RWPE1 (cell line): Measurements from ENCODE around the gene JMJD8.
A peak's percentile ranks its signal among the peaks of the same experiment; 100 is the strongest.

ENCODE experiments used
- CTCF ChIA-PET: fragments of 350-600 bp; sonication (Branson Sonifier 250); formaldehyde crosslinking; extraction: SDS; loops from one replicate; lab custom pipeline; 2021; lab: Yijun Ruan, JAX
- POLR2A ChIA-PET: fragments of 400-600 bp; formaldehyde crosslinking; extraction: SDS; loops from one replicate; lab custom pipeline; 2020; ENCODE audit warnings: antibody characterized with exemption; ENCODE audit not compliant: low non-redundant PET; lab: Yijun Ruan, JAX
- DNase-seq: peaks from one replicate; pipeline ENCODE4 v3.0.0; 2012; ENCODE audit warnings: low spot score
- H3K27ac ChIP-seq: fragments of 450-650 bp; 2 replicates; pipeline ENCODE4 v1.5.1; 2017
- CTCF ChIP-seq: fragments of 450-650 bp; conservative IDR thresholded peaks from 2 replicates; pipeline ENCODE4 v1.5.1; 2017; ENCODE audit warnings: low read depth, mild to moderate bottlenecking

Gene JMJD8

GRCh38 chr16:726188-726437 is 42.0 kb upstream of the JMJD8 start:
- ChIA-PET POLR2A (no interaction called here), CTCF (interaction anchor here (1.1 kb wide), 1 partner anchor 14 kb away, joined by 5 read pairs; no protein-coding TSS in a partner anchor)
- H3K27ac ChIP-seq = peak overlapping the region; percentile 95
- no peak for DNase-seq
- no peak for TF ChIP-seq CTCF

- ChIA-PET POLR2A (no interaction called here), CTCF (interaction anchor here (0.8 to 1.1 kb wide), 2 partner anchors 13 to 15 kb away, joined by 3 to 5 read pairs; partner anchors contain the start of gene CIAO3)
- no peak for DNase-seq
- H3K27ac ChIP-seq = peak overlapping the region; percentile 95
- TF ChIP-seq CTCF = no peak
Measured at GRCh38 chr16:725463-726187, 41.5 kb upstream of the JMJD8 start.

DNA sequence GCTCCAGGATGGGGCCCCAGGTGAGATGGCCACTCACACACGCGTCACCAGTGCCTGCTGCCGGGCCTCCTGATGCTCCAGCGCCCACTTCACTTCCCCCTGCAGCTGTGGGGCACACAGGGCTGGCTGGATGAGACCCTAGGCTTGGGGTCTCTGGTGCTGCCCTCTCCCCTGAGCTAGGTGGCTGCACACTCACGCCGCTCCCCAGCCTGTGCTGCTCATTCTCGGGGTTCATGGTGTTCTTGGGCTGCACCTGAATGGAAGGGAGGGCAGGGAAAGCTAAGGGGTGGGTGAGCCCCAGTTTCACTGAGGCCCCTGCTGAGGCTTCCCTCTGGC is 40.9 kb upstream of the JMJD8 start:
- no peak for TF ChIP-seq CTCF
- CTCF ChIA-PET = interaction anchor here (0.8 to 1.1 kb wide), 2 partner anchors 13 to 16 kb away, joined by 3 to 5 read pairs; partner anchors contain the start of gene CIAO3
- H3K27ac ChIP-seq = peak overlapping the region; percentile 95
- no peak for DNase-seq
- POLR2A ChIA-PET = no interaction called here

DNA sequence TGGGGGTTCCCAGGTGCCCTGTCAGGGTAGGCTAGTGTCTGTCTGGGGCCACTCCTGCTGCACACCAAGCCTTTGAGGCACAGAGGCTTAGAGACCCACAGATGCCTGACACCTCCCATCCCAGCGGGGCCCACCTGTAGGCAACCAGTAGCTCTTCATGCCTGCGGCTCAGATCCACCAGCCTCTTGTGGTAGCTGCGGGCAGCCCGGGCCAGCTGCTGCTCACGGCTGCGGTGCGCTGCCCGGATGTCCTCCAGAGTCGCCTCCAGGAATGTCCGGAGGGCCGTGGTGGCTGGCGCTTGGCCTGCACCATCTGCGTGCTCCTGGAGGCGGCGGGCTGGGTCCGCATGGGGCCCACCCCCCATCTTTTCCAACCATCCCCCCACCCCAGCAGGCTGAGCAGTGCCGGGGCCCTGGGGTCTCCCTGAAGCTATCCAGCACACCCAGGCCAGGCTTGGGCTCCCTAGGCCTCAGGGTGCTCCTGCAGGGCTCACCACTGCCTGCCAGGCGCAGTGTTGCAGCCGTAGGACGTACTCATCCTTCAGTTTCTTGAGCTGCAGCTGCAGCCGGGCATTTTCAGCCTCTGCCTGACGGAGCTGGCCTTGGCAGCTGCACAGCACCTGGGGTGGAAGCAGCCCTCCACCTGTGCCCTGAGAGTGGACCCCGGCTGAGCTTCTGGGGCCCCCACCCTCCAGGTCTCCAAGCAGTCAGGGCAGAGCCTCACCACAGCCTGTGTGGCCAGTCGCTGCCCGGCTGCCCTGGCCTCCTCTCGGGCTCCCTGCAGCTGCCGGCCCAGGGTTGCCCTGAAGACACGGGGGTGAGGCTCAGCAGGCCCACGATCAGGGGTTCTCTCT is 40.3 kb upstream of the JMJD8 start:
- H3K27ac ChIP-seq = peak overlapping the region; percentile 95
- CTCF ChIA-PET = interaction anchor here (0.6 to 1.1 kb wide), 3 partner anchors 12 to 16 kb away, joined by 3 to 7 read pairs (median 3); partner anchors contain the start of gene CIAO3

GRCh38 chr16:723695-724094 is 39.6 kb upstream of the JMJD8 start:
- no peak for DNase-seq
- ChIA-PET CTCF (interaction anchor here (0.6 to 1.1 kb wide), 2 partner anchors 12 to 15 kb away, joined by 3 to 7 read pairs; no protein-coding TSS in a partner anchor), POLR2A (interaction anchor here (2.3 kb wide), 1 partner anchor 28 kb away, joined by 8 read pairs; no protein-coding TSS in a partner anchor)
- no peak for TF ChIP-seq CTCF
- peak overlapping the region; percentile 95 for H3K27ac ChIP-seq

More for the DNA sequence above, 40.3 kb upstream of the JMJD8 start:
- no peak for DNase-seq
- no peak for TF ChIP-seq CTCF
- POLR2A ChIA-PET = no interaction called here
